Ramos (cell line): Measurements from ENCODE around the gene STK38.
"Not testable (repeated sequence)": the region's sequence is repeated elsewhere in the genome, so short reads cannot be mapped to it uniquely, and the experiment has no call there.

Experiments
- in situ Hi-C: fragments of 300-500 bp; cut with MboI; formaldehyde crosslinking; loops from one replicate; pipeline ENCODE4 v1.14.3; 2022; ENCODE audit warnings: low sequenced_read_pairs; ENCODE audit not compliant: unreplicated experiment

STK38 gene

DNA sequence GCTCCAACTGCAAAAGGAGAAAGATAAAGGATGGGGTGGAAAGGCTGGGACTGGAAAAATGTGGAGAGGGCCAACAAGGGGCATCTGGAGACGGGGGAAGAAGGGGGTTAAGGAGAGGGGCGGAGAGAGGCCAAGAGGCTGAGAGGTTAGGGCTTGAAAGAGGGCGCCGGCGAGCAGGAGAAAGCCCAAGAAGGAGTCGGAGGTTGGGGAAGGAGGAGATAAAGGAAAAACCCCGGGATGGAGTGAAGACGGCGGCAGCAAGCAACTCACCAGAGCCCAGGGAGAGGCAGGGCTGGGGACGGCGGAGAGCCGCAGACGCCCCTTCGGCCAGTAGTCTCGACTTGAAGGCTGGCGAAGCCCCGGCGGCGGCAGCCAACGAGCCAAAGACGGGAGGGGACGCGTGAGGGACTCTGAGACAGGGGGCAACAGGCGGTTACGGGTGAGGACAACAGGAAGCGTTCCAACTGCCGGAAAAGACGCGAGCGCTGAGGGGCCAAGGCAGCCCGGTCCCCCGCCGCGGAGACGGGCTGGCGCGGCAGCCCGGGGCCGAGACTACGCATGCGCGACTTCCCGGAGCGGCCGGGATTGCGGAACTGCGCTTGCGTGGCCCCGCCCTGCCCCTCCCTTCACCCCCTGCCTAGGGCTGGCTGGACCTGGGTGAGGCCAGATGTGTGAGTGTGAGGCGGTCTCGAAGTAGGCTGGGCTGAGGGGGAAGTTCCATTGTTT is at the start of gene STK38:
Gene STK38, minus strand, starts transcription at position 560 of the 726 bp plus-strand sequence. CDS start 7,277 bp downstream, outside the sequence.
- in situ Hi-C loops, result no loop called here

GRCh38 chr6:36596356-36596755 is 49.1 kb upstream of the STK38 start:
- in situ Hi-C loops, result no loop called here

DNA sequence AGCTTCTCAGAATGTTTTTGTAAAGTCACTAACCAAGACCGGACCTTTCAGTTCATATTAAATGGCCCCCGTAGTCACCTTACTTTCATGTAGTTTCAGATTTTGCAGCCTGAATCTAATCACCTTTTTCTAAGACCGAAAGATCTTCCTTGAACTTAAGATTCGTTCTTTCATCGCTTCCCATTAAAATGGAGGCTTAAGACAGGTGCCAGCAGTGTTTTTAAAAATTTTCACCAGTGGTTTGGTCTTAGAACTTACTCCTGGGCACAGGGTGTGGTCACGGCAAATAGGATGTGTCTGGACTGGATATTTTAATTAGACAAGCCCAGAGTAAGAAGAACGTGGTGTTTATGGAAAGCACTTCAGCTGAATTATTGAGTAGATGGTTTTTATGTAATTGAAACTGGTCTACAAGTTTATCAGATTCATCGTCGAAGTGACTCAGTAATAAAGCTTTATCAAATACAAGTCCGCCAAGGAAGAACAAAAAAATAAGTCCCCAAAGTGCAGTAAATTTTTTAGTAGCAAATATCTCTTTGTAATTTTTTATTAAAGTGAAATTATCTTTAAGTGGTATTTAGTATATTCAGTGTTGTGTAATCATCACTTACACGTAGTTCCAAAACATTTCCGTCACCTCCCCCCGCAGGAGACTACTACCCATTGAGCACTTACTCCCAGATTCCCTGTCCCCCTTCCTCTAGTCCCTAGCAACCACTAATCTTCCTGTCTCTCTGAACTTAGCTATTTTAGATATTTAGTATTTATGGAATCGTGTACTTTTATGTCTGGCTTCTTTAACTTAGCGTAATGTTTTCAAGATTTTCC is 47.8 kb upstream of the STK38 start:
- in situ Hi-C loops, result no loop called here

GRCh38 chr6:36594029-36594815 is 46.9 kb upstream of the STK38 start, which contains the start of gene SRSF3:
TSS of gene SRSF3 (plus strand) at chr6:36594362. CDS start at chr6:36596763, 2,401 bp downstream.
- in situ Hi-C loops, result no loop called here

DNA sequence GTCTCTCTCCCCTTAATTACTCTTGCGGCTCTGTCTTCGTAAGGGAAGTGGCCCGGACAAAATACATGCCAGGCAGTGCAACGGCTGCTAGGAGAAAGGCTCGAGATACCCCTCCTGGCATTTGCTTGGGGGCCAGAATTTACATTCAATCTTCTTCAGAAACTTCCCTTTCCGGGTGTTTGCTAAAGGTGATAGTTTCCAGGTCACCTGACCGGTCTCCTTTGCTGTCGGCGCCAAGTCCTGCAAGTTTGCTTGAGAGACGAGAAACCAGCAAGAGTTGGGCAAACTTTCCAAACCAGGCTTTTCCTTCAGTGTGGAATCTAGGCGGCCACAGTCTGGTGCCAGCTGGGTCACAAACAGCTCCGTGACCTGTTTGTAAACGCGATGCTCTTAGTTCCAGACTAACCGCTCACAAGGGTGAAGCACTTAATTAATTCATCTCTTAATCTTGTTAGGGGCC is 46.3 kb upstream of the STK38 start:
- in situ Hi-C loops, result no loop called here

DNA sequence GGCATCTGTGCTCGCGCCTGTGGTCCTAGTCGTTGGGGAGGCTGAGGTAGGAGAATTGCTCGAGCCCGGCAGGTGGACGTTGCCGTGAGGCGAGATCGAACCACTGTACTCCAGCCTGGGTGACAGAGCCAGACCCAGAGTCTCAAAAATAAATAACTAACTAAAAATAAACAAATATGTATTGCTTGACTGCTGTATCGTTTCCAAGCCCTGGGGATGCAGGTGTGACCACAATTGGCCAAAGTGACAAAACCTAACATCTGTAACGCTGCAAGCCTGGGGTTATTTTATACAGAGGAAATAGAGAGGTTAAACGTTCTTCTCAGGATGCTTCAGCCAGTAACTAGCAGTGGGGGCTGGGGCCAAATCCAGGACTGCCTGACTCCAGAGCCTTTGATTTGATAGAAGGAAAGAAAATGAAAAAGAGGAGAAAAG is 45.0 kb upstream of the STK38 start:
- in situ Hi-C loops, result no loop called here

- in situ Hi-C loops, result no loop called here
Measured at GRCh38 chr6:36590237-36590636, 43.0 kb upstream of the STK38 start.

- in situ Hi-C loops, result not testable (repeated sequence)
Measured at GRCh38 chr6:36589025-36589400, 41.7 kb upstream of the STK38 start.

DNA sequence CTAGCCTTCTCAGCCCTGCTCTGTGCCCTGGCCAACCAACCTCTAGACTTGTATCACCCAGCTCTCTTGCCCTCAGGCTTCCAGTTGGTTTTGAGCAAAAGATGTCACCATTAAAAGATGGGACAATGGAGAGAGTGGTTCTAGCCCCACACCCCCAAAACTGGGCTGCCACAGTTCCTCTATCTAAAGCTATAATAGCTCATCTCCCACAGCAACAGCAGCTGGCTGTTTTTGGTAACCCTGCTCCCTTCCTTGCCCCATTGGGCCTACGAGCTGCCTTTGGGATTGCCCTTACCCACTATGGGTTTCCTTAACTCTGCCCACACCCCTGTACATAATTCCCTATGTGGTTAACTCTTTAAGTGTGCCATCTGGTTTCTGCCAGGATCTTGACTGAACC is 39.3 kb upstream of the STK38 start:
- in situ Hi-C loops, result no loop called here

DNA sequence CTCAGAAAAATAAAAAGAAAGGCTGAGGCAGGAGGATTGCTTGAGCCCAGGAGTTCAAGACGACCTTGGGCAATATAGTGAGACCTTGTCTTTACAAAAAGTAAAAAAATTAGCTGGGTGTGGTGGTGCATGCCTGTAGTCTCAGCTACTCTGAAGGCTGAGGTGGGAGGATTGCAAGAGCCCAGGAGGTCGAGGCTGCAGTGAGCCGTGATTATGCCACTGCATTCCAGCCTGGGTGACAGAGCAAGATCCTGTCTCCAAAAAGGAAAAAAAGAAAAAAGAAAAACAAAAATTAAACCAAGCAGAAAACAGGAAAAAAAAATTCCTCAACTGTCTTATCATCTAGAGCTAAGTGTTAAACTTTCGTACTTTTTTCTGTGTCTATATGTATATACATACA is 34.4 kb upstream of the STK38 start:
- in situ Hi-C loops, result no loop called here

- in situ Hi-C loops, result no loop called here
Measured at GRCh38 chr6:36580184-36580526, 32.9 kb upstream of the STK38 start.

GRCh38 chr6:36578431-36578830 is 31.2 kb upstream of the STK38 start:
- in situ Hi-C loops, result no loop called here

DNA sequence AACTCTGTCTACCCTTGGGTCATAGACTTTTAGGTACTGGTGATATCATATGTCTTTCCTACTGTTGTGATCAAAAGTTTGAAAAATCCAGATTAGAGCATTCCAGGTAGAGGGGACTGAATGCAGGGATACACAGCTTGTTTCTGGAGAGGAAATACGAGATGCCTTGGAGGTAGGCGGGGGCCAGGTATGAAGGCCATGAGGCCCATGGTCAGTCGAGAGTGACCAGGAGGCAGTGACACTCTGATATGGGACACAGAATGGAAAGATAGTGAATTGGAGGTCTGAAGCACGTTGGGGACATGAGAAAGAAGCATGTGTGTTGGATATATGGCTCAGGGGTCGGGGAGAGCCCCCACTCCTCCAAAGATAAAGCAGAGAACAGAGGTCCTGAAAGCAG is 30.8 kb upstream of the STK38 start:
- in situ Hi-C loops, result no loop called here

DNA sequence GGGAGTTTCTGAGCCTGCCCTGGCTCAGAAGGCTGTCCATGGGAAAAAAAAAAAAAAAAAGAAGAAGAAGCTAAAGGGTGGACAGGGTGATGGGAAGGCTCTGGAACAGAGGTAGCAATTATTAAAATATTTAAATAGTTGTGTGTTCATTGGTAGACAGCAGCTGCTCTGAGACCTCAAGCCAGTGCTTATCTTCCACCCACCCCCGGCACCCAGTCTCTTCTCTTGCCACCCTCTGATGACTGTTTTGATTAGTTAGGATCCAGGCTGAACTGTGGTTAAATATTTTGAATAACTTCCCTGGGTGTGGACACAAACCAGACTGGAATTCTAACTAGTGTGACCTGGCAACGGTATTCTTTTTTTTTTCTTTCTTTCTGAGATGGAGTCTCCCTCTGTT is 30.0 kb upstream of the STK38 start:
- in situ Hi-C loops, result no loop called here

- in situ Hi-C loops, result no loop called here
Measured at GRCh38 chr6:36576578-36576977, 29.3 kb upstream of the STK38 start.

DNA sequence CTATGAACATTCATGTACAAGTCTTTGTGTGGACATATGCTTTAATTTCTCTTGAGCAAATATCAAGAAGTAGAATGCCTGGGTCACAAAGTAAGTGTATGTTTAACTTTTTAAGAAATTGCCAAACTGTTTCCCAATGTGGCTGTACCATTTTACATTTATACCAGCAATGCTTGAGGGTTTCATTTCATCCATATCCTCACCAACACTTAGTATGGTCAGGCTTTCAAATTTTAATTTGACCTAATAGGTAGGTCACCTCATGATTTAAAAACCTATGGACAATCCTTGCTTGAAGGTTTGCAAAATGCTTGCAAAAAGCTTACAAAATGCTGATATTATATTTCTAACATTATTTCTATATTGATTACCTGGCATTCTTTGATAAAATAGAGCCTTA is 27.4 kb upstream of the STK38 start:
- in situ Hi-C loops, result no loop called here

GRCh38 chr6:36572353-36573311 is 25.4 kb upstream of the STK38 start:
- in situ Hi-C loops, result not testable (repeated sequence)

DNA sequence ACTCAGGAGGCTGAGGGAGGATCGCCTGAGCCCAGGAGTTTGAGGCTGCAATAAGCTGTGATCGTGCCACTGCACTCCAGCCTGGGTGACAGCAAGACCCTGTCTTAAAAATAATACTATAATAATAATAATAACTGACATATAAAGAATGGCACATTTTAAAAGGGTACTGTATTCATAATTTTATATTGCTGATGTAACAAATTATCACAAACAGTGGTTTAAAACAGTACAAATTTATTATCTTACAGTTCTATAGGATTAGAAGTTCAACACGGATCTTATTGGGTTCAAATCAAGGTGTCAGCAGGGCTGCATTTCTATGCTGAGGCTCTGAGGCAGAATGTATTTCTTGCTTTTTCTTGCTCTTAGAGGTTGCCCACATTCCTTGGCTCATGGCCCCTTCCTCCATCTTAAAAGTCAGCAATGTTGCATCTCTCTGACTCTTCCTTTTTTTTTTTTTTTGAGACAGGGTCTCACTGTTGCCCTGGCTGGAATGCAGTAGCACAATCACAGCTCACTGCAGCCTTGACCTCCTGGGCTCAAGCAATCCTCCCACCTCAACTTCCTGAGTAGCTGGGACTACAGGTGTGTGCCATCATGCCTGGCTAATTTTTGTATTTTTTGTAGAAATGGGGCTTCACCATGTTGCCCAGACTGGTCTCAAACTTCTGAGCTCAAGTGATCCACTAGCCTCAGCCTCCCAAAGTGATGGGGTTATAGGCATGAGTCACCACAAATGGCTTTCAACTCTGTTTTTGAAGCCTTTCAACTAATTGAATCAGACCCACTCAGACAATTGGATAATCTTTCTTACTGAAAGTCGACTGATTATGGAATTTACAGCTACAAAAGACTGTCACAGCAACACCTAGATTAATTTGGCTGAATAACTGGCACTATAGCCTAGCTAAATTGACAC is 24.1 kb upstream of the STK38 start:
- in situ Hi-C loops, result no loop called here

DNA sequence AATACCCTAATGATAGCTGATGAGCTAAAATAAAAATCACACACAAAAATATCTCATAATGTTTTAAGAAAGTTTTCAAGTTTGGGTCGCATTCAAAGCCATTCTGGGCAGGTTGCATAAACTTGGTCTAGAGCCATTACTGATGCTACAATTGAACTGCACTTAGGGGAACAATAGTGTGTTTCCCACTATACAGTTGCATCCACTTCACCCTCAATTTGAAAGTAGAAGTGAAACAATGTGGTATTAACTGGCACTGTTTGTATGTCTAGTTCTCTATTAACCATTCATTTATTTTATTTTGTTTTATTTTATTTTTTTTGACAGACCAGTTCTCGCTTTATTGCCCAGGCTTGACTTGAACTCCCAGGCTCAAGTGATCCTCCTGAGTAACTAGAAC is 23.0 kb upstream of the STK38 start:
- in situ Hi-C loops, result no loop called here
